Measurements from ENCODE around the gene NEU1. TPM values are rescaled to one million over a fixed set of nuclear protein-coding genes. Genes with fewer than 3 reads are reported as not detected.
A peak's percentile ranks its signal among the peaks of the same experiment; 100 is the strongest.
"Not testable (repeated sequence)": the region's sequence is repeated elsewhere in the genome, so short reads cannot be mapped to it uniquely, and the experiment has no call there.

Gene NEU1
- total and polyA plus RNA-seq, 8 donors: 19.0 to 38.5 (median 24.6) TPM

DNA sequence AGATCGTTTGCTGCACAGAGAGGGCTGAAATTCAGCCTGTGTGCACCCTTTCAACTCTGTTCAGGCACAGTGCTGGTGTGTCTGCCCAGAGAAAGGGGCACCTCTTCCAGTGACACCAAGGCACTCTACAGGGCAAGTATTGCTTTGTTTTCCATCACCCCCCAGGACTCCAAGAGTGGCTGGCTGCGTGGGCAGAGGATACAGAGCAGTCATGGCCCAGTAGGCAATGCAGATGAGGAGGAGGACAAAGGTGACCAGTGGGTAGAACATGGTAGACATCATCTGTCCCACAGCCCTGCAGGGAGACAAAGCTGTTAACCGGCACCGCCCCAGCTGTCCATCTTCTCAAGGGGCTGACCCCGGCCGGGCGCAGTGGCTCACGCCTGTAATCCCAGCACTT is 6.7 kb upstream of the NEU1 start:
- no peaks in the 10 kb centered on the region for H3K9me3 ChIP-seq
- no peak for ATAC-seq
- no peaks in the 10 kb centered on the region for H3K4me1 ChIP-seq
- H3K36me3 ChIP-seq: no peaks in the 10 kb centered on the region
- H3K27me3 ChIP-seq: no peaks in the 10 kb centered on the region
- H3K4me3 ChIP-seq: no peak overlapping the region
- no peak for DNase-seq
- FAIRE-seq: no peak
- H3K27ac ChIP-seq: no peak overlapping the region
- TF ChIP-seq, protein P1, sequence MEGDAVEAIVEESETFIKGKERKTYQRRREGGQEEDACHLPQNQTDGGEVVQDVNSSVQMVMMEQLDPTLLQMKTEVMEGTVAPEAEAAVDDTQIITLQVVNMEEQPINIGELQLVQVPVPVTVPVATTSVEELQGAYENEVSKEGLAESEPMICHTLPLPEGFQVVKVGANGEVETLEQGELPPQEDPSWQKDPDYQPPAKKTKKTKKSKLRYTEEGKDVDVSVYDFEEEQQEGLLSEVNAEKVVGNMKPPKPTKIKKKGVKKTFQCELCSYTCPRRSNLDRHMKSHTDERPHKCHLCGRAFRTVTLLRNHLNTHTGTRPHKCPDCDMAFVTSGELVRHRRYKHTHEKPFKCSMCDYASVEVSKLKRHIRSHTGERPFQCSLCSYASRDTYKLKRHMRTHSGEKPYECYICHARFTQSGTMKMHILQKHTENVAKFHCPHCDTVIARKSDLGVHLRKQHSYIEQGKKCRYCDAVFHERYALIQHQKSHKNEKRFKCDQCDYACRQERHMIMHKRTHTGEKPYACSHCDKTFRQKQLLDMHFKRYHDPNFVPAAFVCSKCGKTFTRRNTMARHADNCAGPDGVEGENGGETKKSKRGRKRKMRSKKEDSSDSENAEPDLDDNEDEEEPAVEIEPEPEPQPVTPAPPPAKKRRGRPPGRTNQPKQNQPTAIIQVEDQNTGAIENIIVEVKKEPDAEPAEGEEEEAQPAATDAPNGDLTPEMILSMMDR (IDR thresholded peaks at IDR 0.05): no peak
- WGBS, 2 donors: 64 to 71% methylated on average over 8 of the region's 8 CpGs
- intact Hi-C loops (cut with DNase I): no loop called here

DNA sequence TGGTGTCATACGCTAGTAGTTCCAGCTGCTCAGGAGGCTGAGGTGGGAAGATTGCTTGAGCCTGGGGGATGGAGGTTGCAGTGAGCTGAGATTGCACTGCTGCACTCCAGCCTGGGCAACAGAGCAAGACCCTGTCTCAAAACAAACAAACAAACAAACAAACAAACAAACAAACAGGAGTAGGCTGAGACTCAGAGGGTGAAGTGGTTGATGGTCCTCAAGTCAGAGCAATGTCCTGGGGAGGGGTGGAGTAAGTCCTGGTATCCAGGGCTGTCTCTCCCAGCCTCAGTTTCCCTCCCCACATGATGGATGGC is 6.0 kb upstream of the NEU1 start:
- not testable (repeated sequence) for FAIRE-seq, H3K36me3 ChIP-seq
- WGBS, 2 donors: 90 to 100% methylated on average over 1 of the region's 1 CpG

DNA sequence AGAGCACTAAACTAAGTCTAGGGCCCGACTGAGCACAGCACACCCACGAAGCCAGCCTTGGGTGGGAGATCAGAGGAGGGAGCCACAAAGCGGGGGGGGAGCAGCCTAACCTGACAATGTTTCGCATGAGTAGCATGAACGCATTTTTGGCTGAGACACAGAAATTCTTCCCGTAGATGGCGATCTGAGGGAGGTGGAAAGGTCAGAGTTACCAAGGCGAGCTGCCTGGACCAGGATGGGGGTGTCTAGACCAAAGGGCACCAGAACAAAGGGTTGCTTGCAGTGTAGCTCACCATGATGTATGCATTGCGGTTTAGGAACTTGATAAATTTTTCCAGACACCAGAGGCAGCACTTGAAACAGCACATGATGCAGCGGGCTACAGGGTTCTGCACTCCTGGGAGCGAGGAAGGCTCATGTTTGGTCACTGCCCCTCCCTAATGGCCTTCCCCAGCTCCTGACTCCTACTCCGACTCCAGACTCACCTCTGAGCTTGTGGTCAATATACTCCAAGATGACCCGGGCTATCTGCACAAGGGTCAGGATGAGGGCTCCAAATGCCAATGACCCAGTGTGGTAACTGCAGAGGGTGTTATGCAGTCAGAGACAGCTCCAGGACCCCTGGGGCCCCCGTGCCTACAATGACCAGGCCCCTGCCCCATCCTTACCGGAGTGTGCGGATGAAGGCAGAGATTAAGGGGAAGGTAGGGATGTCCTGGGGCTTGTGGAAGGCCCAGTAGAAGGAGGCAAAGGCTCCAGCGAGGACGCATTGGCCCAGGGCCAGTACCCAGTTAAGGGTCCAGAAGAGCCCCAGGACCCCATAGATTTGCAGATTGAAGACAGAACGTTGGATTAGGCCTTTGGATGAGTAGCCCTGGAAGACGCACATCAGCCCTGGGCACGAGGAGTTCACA is 2.8 kb upstream of the NEU1 start:
- ATAC-seq (no peak), DNase-seq (no peak), FAIRE-seq (no peak)
- intact Hi-C loops (cut with DNase I): no loop called here
- 77 to 82% methylated on average over 21 of the region's 21 CpGs for WGBS, 2 donors
- Histone ChIP-seq H3K36me3 (no peaks in the 10 kb centered on the region), H3K4me3 (no peak overlapping the region), H3K27ac (no peak overlapping the region), H3K4me1 (peaks cover 0 to 6% (median 0%) of the 10 kb centered on the region in 3 donors), H3K27me3 (no peaks in the 10 kb centered on the region), H3K9me3 (no peaks in the 10 kb centered on the region)
- TF ChIP-seq, protein P1 (IDR thresholded peaks at IDR 0.05): no peak

More for the DNA sequence above, 6.0 kb upstream of the NEU1 start:
- H3K4me1 ChIP-seq; H3K9me3 ChIP-seq; H3K4me3 ChIP-seq; H3K27me3 ChIP-seq; intact Hi-C loops (cut with DNase I); ATAC-seq; H3K27ac ChIP-seq; DNase-seq: not testable (repeated sequence)

DNA sequence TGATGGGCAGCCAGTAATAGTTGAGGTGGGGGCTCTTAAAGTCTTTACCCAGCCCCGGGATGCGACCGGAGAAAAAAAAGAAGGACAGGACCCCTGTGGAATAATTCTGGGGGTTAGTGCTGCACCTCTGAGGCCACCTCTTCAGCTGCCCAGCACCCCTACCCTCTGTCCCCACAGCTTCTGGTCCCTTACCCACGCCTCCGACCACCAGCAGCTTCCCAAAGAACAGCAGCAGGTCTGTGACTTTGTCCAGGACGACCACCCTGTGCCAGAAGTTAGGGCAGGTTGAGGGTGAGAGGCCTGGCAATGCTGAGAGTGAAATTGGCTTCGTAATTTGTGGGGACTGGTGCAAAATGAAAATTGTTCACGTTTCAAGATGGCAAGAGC is 2.2 kb upstream of the NEU1 start:
- H3K4me1 ChIP-seq: peaks cover 0 to 6% (median 0%) of the 10 kb centered on the region in 3 donors
- intact Hi-C loops (cut with DNase I): no loop called here

DNA sequence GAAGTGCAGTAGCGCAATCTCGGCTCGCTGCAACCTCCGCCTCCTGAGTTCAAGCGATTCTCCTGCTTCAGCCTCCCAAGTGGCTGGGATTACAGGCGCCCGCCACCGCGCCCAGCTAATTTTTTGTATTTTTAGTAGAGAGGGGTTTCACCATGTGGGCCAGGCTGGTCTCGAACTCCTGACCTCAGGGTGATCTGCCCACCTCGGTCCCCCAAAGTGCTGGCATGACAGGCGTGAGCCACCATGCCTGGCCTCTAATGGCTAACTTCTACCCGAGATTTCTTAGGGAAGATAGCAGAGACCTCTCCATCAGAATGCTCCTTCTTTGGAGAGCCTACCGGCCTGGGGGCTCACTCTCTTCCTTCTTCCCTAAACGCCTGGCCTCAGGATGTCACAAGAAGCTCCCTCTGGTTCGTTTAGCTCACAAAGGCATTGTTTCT is 1.5 kb upstream of the NEU1 start:
- Histone ChIP-seq H3K27ac (peak overlapping the region; percentile 49 to 87 (median 64)), H3K4me3 (peak overlapping the region in 3 of 4 donors; percentile 15 to 88 (median 46))
- H3K9me3 ChIP-seq; ATAC-seq; FAIRE-seq; H3K36me3 ChIP-seq; intact Hi-C loops (cut with DNase I); H3K27me3 ChIP-seq; H3K4me1 ChIP-seq; DNase-seq: not testable (repeated sequence)
- 7% methylated on average over 15 to 16 of the region's 16 CpGs for WGBS, 2 donors

More for the DNA sequence above, 2.2 kb upstream of the NEU1 start:
- TF ChIP-seq, protein P1 (IDR thresholded peaks at IDR 0.05): no peak
- Histone ChIP-seq H3K9me3 (no peaks in the 10 kb centered on the region), H3K4me3 (no peak overlapping the region), H3K27me3 (no peaks in the 10 kb centered on the region), H3K27ac (no peak overlapping the region), H3K36me3 (peaks cover 0 to 5% (median 1%) of the 10 kb centered on the region in 3 donors)
- FAIRE-seq (no peak), DNase-seq (no peak), ATAC-seq (no peak)
- WGBS, 2 donors: 75 to 83% methylated on average over 8 of the region's 8 CpGs

DNA sequence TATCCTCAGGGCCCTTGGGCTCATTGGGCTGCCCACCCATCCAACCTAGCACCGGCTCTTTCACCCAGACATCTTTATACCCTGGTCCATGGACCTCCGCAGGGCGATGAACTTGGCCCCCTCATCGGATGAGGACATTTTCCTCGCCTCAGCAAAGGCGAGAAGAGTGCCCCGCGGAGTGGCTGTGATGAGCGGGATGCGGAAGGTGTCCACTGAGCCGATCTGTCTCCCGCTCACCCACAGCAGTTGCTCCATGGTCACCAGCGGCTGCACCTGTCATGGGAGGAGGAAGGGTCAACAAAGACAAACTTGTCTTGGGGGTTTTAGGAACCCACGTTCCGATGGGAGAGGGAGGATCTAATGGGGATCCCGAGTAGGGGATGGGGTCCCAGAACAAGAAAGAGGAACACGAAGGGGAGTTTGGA is 690 bp downstream of the NEU1 start:
- DNase-seq: peak in 1 of 6 donors; percentile 58
- Histone ChIP-seq H3K36me3 (peaks cover 2 to 14% (median 8%) of the 10 kb centered on the region in 3 donors), H3K27ac (peak overlapping the region in 3 of 4 donors; percentile 38 to 80 (median 73)), H3K9me3 (no peaks in the 10 kb centered on the region), H3K4me3 (peak overlapping the region; percentile 74 to 88 (median 82)), H3K4me1 (peaks cover 0 to 6% (median 0%) of the 10 kb centered on the region in 3 donors), H3K27me3 (no peaks in the 10 kb centered on the region)
- TF ChIP-seq, protein P1 (IDR thresholded peaks at IDR 0.05): no peak
- no peak for FAIRE-seq
- ATAC-seq: no peak
- intact Hi-C loops (cut with DNase I): no loop called here
- WGBS, 2 donors: 26 to 28% methylated on average over 17 of the region's 17 CpGs
